Large intestine (tissue), 3 donors: Measurements from ENCODE around the gene OS9. TPM values are rescaled to one million over a fixed set of nuclear protein-coding genes. Genes with fewer than 3 reads are reported as not detected.

Source experiments
- DNase-seq, 2 donors: peaks; one replicate each; pipeline versions ENCODE4 v3.0.0 to v3.0.0-alpha.2; 2013
- H3K27ac ChIP-seq: one replicate; pipeline ENCODE4 v1.5.1; 2013; ENCODE audit warnings: low read length
- H3K27me3 ChIP-seq: 2 replicates; pipeline ENCODE4 v1.6.1; 2013; ENCODE audit warnings: low read length; ENCODE audit not compliant: control insufficient read depth, insufficient read depth
- H3K36me3 ChIP-seq: 2 replicates; pipeline ENCODE4 v1.6.1; 2013; ENCODE audit warnings: low read length; ENCODE audit not compliant: control insufficient read depth, insufficient read depth
- H3K4me1 ChIP-seq: one replicate; pipeline ENCODE4 v1.6.1; 2013; ENCODE audit warnings: low read length; ENCODE audit not compliant: control insufficient read depth, insufficient read depth
- H3K4me3 ChIP-seq: one replicate; pipeline ENCODE4 v1.5.1; 2013; ENCODE audit warnings: low read length
- H3K9me3 ChIP-seq: one replicate; pipeline ENCODE4 v1.6.1; 2013; ENCODE audit warnings: mild to moderate bottlenecking, low read depth, low read length, moderate library complexity; ENCODE audit not compliant: control insufficient read depth
- WGBS: methylation state at CpG from one replicate; pipeline ENCODE4 v1.1.5; 2013; ENCODE audit warnings: low lambda C conversion rate; ENCODE audit not compliant: insufficient coverage; 5-methylcytosine and 5-hydroxymethylcytosine counted together
- polyA plus RNA-seq: library from polyadenylated mRNA; unstranded; fragments of 120-200 nt; gene quantifications from one replicate; pipeline ENCODE4 v1.2.1, GENCODE V29; 2013

OS9 gene
- polyA plus RNA-seq, 1 donor: 264 TPM

DNA sequence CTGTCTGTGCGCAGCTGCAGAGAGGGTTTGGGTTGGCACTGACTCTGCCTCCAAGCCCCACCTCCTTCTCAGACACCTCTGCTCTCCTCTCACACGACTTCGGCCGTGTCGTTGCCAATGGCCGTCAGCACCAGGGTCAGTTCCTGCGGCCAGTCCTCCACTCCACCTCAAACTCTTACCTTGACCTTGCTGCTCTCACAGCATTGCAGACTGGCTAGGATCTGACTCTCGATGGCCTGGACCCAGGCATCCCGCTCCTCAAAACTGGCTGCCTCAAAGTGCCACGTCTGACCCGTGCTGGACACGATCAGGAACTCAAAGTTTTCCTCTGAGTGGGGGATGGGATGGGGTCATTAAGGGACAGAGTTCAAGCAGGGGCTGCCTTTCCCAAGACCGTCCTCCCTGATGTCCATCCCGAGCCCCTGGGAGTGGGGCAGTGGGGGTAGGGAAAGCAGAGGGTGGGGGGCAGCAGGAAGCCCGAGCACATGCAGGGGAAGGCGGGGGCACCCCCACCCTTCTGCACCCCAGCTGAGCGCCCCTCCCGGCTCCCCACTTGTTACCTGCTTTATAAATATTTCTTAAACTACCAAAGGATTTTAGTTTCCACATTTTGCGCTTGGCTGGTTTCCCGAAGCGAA is 33.9 kb downstream of the OS9 start:
- peaks cover 78% of the 10 kb centered on the region for H3K27me3 ChIP-seq

GRCh38 chr12:57729321-57729844 is 35.5 kb downstream of the OS9 start:
- Histone ChIP-seq H3K9me3 (peaks cover 13% of the 10 kb centered on the region), H3K27ac (no peak overlapping the region), H3K4me3 (no peak overlapping the region), H3K4me1 (peaks cover 10% of the 10 kb centered on the region), H3K27me3 (peaks cover 91% of the 10 kb centered on the region), H3K36me3 (no peaks in the 10 kb centered on the region)
- 10% methylated on average over 2 of the region's 5 CpGs for WGBS
- no peak for DNase-seq

More for the DNA sequence above, 33.9 kb downstream of the OS9 start:
- peaks cover 10% of the 10 kb centered on the region for H3K4me1 ChIP-seq
- H3K9me3 ChIP-seq: peaks cover 13% of the 10 kb centered on the region
- H3K4me3 ChIP-seq: no peak overlapping the region
- WGBS: 78% methylated on average over 3 of the region's 21 CpGs
- no peak overlapping the region for H3K27ac ChIP-seq
- DNase-seq: no peak
- H3K36me3 ChIP-seq: no peaks in the 10 kb centered on the region

DNA sequence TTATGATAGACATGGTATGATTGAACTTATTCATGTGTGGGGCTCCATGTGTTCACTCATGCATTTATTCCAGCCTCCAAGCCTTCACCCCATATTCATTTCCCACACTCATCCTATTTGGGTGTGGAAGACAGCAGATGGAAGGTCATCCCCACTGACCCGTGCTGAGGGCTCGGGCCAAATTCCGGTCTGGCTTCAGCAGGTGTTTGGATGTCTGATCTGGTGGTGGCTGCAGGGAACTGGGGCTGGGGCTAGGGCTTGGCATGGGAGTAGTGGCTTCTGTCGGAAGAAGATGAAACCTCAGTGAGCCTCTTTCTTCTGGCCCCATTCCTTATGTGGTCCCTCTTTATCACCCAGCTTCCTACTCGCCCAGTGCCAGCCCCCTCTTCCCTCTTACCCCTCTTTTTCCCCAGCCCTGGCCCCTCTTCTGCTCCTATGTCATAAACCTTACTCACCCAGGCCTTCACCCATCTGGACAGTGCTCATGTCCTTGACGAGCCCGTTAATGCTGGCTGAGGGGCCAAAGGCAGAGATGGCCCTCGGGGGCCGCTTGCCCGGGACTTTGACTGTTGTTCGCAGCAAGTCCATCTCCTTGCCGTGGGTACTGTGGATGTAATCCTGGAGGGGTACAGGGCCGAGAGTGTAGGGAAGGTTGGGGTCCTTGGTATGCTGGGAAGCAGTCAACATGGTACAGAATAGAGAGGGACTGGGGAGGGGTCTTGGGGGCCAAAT is 36.6 kb downstream of the OS9 start:
- H3K36me3 ChIP-seq: no peaks in the 10 kb centered on the region
- H3K4me1 ChIP-seq: peaks cover 10% of the 10 kb centered on the region
- no peak overlapping the region for H3K27ac ChIP-seq
- peaks cover 13% of the 10 kb centered on the region for H3K9me3 ChIP-seq
- WGBS: no CpG with 5 or more reads among the region's 13 CpGs
- DNase-seq: no peak
- peaks cover 93% of the 10 kb centered on the region for H3K27me3 ChIP-seq
- H3K4me3 ChIP-seq: no peak overlapping the region

GRCh38 chr12:57731411-57732080 is 37.6 kb downstream of the OS9 start:
- no peak for DNase-seq
- Histone ChIP-seq H3K4me1 (peaks cover 10% of the 10 kb centered on the region), H3K27me3 (peaks cover 98% of the 10 kb centered on the region), H3K36me3 (no peaks in the 10 kb centered on the region), H3K9me3 (peaks cover 13% of the 10 kb centered on the region), H3K27ac (no peak overlapping the region), H3K4me3 (no peak overlapping the region)
- WGBS: no CpG with 5 or more reads among the region's 19 CpGs

DNA sequence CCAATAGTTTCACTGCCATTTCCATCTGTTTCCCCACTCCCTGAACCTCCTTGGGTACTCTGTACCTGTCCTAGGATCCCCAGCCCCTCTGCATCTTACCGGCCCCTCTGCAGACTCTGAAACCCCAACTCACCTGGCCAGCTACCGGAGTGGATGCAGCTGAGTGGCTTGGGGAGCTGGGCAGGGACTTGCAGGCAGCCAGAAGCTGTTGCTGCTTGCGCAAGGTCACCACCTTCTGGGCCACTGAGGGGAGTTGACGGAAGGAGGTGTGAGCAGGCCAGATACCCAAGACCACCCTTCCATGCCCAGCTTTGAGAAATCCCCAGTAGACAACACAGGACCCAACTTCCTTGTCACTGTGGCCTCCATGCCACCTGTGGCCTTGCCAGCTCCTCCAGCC is 38.3 kb downstream of the OS9 start:
- Histone ChIP-seq H3K36me3 (no peaks in the 10 kb centered on the region), H3K9me3 (peaks cover 10% of the 10 kb centered on the region), H3K27me3 (peaks cover 98% of the 10 kb centered on the region), H3K4me1 (peaks cover 9% of the 10 kb centered on the region), H3K4me3 (no peak overlapping the region), H3K27ac (no peak overlapping the region)
- no CpG with 5 or more reads among the region's 4 CpGs for WGBS
- no peak for DNase-seq

- Histone ChIP-seq H3K27me3 (peaks cover 98% of the 10 kb centered on the region), H3K36me3 (no peaks in the 10 kb centered on the region), H3K9me3 (peaks cover 7% of the 10 kb centered on the region), H3K4me1 (peaks cover 8% of the 10 kb centered on the region), H3K4me3 (no peak overlapping the region), H3K27ac (no peak overlapping the region)
- WGBS: no CpG with 5 or more reads among the region's 11 CpGs
- no peak for DNase-seq
Observed at GRCh38 chr12:57732726-57733593, 39.0 kb downstream of the OS9 start.

DNA sequence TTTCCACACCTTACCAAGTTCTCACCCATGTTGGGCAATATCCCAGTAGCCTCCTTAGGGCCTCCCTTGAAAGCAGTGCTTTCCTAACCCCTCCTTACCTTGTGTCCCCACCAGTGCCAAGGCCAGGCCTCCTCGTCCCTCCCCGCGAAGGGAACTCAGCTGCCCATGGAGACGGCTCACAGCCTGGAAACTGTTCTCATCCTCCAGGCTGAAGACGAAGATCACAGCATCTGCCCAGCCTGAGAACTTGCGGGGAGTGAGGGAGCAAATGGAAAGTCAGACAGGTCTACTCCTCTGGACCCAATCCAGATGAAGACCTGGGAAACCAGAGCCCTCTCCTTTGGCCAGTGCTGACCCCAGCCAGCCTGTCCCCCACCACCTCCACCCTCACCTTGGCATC is 40.0 kb downstream of the OS9 start:
- no peak for DNase-seq
- WGBS: no CpG with 5 or more reads among the region's 6 CpGs
- no peaks in the 10 kb centered on the region for H3K36me3 ChIP-seq
- H3K9me3 ChIP-seq: peaks cover 7% of the 10 kb centered on the region
- H3K27me3 ChIP-seq: peaks cover 98% of the 10 kb centered on the region
- H3K27ac ChIP-seq: no peak overlapping the region
- no peak overlapping the region for H3K4me3 ChIP-seq
- peaks cover 8% of the 10 kb centered on the region for H3K4me1 ChIP-seq

DNA sequence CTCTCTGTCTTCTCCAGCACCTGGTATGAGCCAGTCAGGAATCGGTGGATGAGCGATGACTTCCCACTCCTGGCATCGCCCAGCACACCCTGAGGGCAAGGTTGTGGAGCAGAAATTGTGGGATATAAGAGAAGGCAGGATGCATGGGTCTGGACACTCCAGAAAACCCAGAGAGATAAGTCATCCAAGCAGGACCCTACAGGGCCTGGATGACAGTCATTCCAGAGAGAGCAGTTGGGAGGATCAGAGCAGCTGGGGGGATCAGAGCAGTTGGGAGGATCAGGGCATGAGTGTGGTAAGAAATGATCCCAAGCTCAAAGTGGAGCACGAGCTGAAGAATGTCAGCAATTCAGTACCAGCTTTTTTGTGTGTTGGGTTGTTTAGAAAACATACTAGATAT is 40.7 kb downstream of the OS9 start:
- H3K27ac ChIP-seq: no peak overlapping the region
- no CpG with 5 or more reads among the region's 4 CpGs for WGBS
- H3K9me3 ChIP-seq: peaks cover 7% of the 10 kb centered on the region
- no peak overlapping the region for H3K4me3 ChIP-seq
- no peaks in the 10 kb centered on the region for H3K36me3 ChIP-seq
- peaks cover 98% of the 10 kb centered on the region for H3K27me3 ChIP-seq
- DNase-seq: no peak
- H3K4me1 ChIP-seq: peaks cover 8% of the 10 kb centered on the region

DNA sequence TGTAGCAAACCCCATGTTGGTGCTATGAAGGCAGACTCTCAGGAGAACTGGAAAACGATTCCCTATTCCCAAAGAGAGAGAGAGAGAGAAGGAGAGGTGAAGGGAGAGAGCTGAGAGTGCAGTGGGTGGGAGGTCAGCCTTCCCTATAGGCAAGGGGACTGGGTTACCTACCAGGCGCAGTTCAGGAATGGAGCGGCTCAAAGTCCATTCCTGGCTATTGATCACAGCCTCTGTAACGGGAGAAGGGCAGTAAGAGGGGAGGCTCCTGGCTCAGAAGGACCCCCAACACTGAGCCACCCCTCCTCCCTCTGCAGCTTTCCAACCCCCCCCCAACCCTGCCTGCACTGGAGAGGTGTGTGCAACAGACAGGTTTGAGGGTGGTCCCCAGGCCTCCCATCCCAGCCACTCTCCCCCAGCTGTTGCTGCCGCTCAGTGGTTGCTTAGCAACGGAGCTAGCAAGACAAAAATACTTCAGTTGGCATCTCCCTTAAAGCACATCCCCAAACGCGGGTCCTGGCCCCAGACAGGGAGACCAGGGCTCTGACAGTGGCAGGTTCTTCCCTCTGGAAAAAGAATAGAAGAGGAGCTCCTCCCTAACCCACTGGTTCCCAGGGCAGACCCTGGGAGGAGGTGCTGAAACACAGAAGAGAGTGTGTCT is 41.4 kb downstream of the OS9 start:
- Histone ChIP-seq H3K27me3 (peaks cover 98% of the 10 kb centered on the region), H3K4me1 (peaks cover 8% of the 10 kb centered on the region), H3K27ac (no peak overlapping the region), H3K9me3 (peaks cover 7% of the 10 kb centered on the region), H3K4me3 (no peak overlapping the region), H3K36me3 (no peaks in the 10 kb centered on the region)
- no peak for DNase-seq
- WGBS: no CpG with 5 or more reads among the region's 8 CpGs
